ENCODE data around the gene CADPS2.

Gene CADPS2

DNA sequence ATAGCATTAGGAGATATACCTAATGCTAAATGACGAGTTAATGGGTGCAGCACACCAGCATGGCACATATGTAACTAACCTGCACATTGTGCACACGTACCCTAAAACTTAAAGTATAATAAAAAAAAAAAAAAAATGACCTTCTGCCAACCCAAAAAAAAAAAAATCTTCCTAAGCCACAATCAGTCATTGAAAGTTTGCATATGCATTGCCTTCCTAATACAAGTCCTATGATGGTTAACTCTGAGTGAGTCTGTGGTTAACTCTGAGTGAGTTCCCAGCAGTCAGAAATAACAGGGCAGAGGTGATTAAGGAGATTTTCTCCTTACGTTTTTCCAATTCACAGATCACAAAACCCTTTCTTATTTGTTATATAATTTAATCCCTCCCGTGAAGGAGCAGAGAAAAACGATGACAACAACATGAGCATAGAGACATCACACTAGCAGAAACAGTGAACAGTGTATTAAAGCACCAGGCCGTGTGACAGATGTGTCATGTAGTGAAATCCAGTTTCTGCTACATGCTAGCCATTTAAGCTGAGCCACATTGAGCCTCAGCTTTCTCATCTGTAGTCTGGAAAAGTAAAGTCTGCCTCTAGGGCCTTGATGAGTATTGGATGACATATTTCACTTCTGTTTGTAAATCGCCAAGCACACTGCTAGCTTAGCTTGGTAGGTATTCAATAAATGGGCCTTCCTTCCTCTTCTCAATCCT is 176.2 kb downstream of the CADPS2 start:
- Histone ChIP-seq H3K18ac (ENCODE audit: low read depth in 1 of 2, low read length in 2 of 2) (no peak overlapping the region), H3K4me2 (ENCODE audit: low read length, poor library complexity, severe bottlenecking) (no peak overlapping the region), H2BK5ac (ENCODE audit: low read depth, low read length, poor library complexity, severe bottlenecking) (no peak overlapping the region), H3K79me1 (replicated peaks; ENCODE audit: low read length, poor library complexity, severe bottlenecking) (no peaks in the 10 kb centered on the region), H2BK12ac (ENCODE audit: low read length in 2 of 2) (no peak overlapping the region), H3K4me1 (ENCODE audit: control insufficient read depth, insufficient read depth, low read depth, low read length) (no peaks in the 10 kb centered on the region), H3K27me3 (ENCODE audit: control insufficient read depth in 1 of 2, insufficient read depth in 1 of 2, low read length in 2 of 2) (no peaks in the 10 kb centered on the region), H2BK120ac (ENCODE audit: low read depth, low read length) (no peak overlapping the region), H3K27ac (ENCODE audit: low read length, poor library complexity, severe bottlenecking) (no peak overlapping the region), H3K14ac (ENCODE audit: low read length in 2 of 2) (no peak overlapping the region), H3K4ac (ENCODE audit: low read depth in 1 of 2, low read length in 2 of 2) (no peak overlapping the region), H4K91ac (ENCODE audit: low read length) (no peak overlapping the region), H3K9me3 (ENCODE audit: control insufficient read depth, low read length) (no peaks in the 10 kb centered on the region), H2AK5ac (ENCODE audit: low read length, severe bottlenecking) (no peak overlapping the region), H2BK15ac (ENCODE audit: low read depth, poor library complexity, severe bottlenecking) (no peak overlapping the region), H3K23ac (ENCODE audit: low read length in 2 of 2) (no peak overlapping the region), H2AFZ (ENCODE audit: low read depth, low read length) (no peak overlapping the region), H3K9ac (ENCODE audit: low read length) (no peak overlapping the region), H3K36me3 (ENCODE audit: control insufficient read depth in 1 of 2, insufficient read depth in 2 of 2, low read depth in 1 of 2, low read length in 2 of 2) (no peaks in the 10 kb centered on the region), H4K8ac (ENCODE audit: low read length) (no peak overlapping the region), H3K4me3 (ENCODE audit: insufficient read depth in 1 of 2, low read depth in 1 of 2, low read length in 2 of 2) (no peak overlapping the region)
- 74% methylated on average over 6 of the region's 7 CpGs for WGBS
- DNase-seq = no peak

GRCh38 chr7:122706836-122707235 is 179.4 kb downstream of the CADPS2 start:
- Histone ChIP-seq H3K23ac (ENCODE audit: low read length in 2 of 2) (no peak overlapping the region), H3K18ac (ENCODE audit: low read depth in 1 of 2, low read length in 2 of 2) (no peak overlapping the region), H3K27ac (ENCODE audit: low read length, poor library complexity, severe bottlenecking) (no peak overlapping the region), H3K4me2 (ENCODE audit: low read length, poor library complexity, severe bottlenecking) (no peak overlapping the region), H2AK5ac (ENCODE audit: low read length, severe bottlenecking) (no peak overlapping the region), H3K4ac (ENCODE audit: low read depth in 1 of 2, low read length in 2 of 2) (no peak overlapping the region), H3K27me3 (ENCODE audit: control insufficient read depth in 1 of 2, insufficient read depth in 1 of 2, low read length in 2 of 2) (no peaks in the 10 kb centered on the region), H3K4me3 (ENCODE audit: insufficient read depth in 1 of 2, low read depth in 1 of 2, low read length in 2 of 2) (no peak overlapping the region), H3K9ac (ENCODE audit: low read length) (no peak overlapping the region), H4K91ac (ENCODE audit: low read length) (no peak overlapping the region), H3K9me3 (ENCODE audit: control insufficient read depth, low read length) (no peaks in the 10 kb centered on the region), H2BK5ac (ENCODE audit: low read depth, low read length, poor library complexity, severe bottlenecking) (no peak overlapping the region), H2BK15ac (ENCODE audit: low read depth, poor library complexity, severe bottlenecking) (no peak overlapping the region), H3K36me3 (ENCODE audit: control insufficient read depth in 1 of 2, insufficient read depth in 2 of 2, low read depth in 1 of 2, low read length in 2 of 2) (no peaks in the 10 kb centered on the region), H3K4me1 (ENCODE audit: control insufficient read depth, insufficient read depth, low read depth, low read length) (no peaks in the 10 kb centered on the region), H3K79me1 (replicated peaks; ENCODE audit: low read length, poor library complexity, severe bottlenecking) (no peaks in the 10 kb centered on the region), H4K8ac (ENCODE audit: low read length) (no peak overlapping the region), H2BK12ac (ENCODE audit: low read length in 2 of 2) (no peak overlapping the region), H2BK120ac (ENCODE audit: low read depth, low read length) (no peak overlapping the region), H2AFZ (ENCODE audit: low read depth, low read length) (no peak overlapping the region), H3K14ac (ENCODE audit: low read length in 2 of 2) (no peak overlapping the region)
- 100% methylated on average over 1 of the region's 2 CpGs for WGBS
- DNase-seq = no peak

- no peak within 1 kb of the TSS for H3K14ac ChIP-seq (ENCODE audit: low read length in 2 of 2)
- H3K79me1 ChIP-seq (replicated peaks; ENCODE audit: low read length, poor library complexity, severe bottlenecking) = no peaks in the 10 kb centered on the region
- no peak within 1 kb of the TSS for H2BK5ac ChIP-seq (ENCODE audit: low read depth, low read length, poor library complexity, severe bottlenecking)
- no peaks in the 10 kb centered on the region for H3K36me3 ChIP-seq (ENCODE audit: control insufficient read depth in 1 of 2, insufficient read depth in 2 of 2, low read depth in 1 of 2, low read length in 2 of 2)
- H3K23ac ChIP-seq (ENCODE audit: low read length in 2 of 2) = no peak within 1 kb of the TSS
- no peak within 1 kb of the TSS for H2BK120ac ChIP-seq (ENCODE audit: low read depth, low read length)
- no peak within 1 kb of the TSS for H2AFZ ChIP-seq (ENCODE audit: low read depth, low read length)
- H3K4me1 ChIP-seq (ENCODE audit: control insufficient read depth, insufficient read depth, low read depth, low read length) = no peaks in the 10 kb centered on the region
- H4K8ac ChIP-seq (ENCODE audit: low read length) = no peak within 1 kb of the TSS
- no peak within 1 kb of the TSS for H4K91ac ChIP-seq (ENCODE audit: low read length)
- no peak within 1 kb of the TSS for H2AK5ac ChIP-seq (ENCODE audit: low read length, severe bottlenecking)
- no peak within 1 kb of the TSS for H2BK12ac ChIP-seq (ENCODE audit: low read length in 2 of 2)
- no peaks in the 10 kb centered on the region for H3K9me3 ChIP-seq (ENCODE audit: control insufficient read depth, low read length)
- no peaks in the 10 kb centered on the region for H3K27me3 ChIP-seq (ENCODE audit: control insufficient read depth in 1 of 2, insufficient read depth in 1 of 2, low read length in 2 of 2)
- no peak within 1 kb of the TSS for H3K4me3 ChIP-seq (ENCODE audit: insufficient read depth in 1 of 2, low read depth in 1 of 2, low read length in 2 of 2)
- no CpG with 5 or more reads among the region's 1 CpG for WGBS
- no peak for DNase-seq
- no peak within 1 kb of the TSS for H2BK15ac ChIP-seq (ENCODE audit: low read depth, poor library complexity, severe bottlenecking)
- no peak within 1 kb of the TSS for H3K27ac ChIP-seq (ENCODE audit: low read length, poor library complexity, severe bottlenecking)
- H3K4me2 ChIP-seq (ENCODE audit: low read length, poor library complexity, severe bottlenecking) = no peak within 1 kb of the TSS
- no peak within 1 kb of the TSS for H3K18ac ChIP-seq (ENCODE audit: low read depth in 1 of 2, low read length in 2 of 2)
- no peak within 1 kb of the TSS for H3K4ac ChIP-seq (ENCODE audit: low read depth in 1 of 2, low read length in 2 of 2)
- H3K9ac ChIP-seq (ENCODE audit: low read length) = no peak within 1 kb of the TSS
These were observed 183.3 kb downstream of the CADPS2 start, which contains the start of gene RNF148 for GRCh38 chr7:122702872-122703510. Gene RNF148 (minus strand): TSS chr7:122702922. CDS start chr7:122702750, 172 bp downstream.

DNA sequence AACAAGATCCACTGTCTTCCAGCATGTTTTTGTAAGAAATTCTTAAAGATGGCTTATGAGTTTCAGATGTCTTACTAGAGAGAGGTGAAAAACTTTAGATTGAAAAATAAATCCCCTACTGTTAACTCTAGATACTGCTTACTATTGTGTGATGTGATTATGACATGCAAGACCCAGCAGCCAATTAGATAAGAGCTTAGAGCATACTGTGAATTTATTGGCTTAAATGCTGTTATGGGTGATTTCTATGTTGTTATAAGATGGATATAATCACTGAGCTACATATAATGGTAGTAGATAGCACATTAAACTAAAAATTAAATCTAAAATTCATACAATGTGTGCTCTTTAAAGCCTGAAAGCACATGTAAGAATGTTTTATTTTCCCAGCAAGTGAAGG is 187.2 kb downstream of the CADPS2 start, which contains the start of gene RNF133:
TSS of gene RNF133 (minus strand) at position 101 of the 400 bp plus-strand sequence. CDS start 199 bp downstream, outside the sequence.
- Histone ChIP-seq H4K8ac (ENCODE audit: low read length) (no peak within 1 kb of the TSS), H2AK5ac (ENCODE audit: low read length, severe bottlenecking) (no peak within 1 kb of the TSS), H2AFZ (ENCODE audit: low read depth, low read length) (no peak within 1 kb of the TSS), H3K27ac (ENCODE audit: low read length, poor library complexity, severe bottlenecking) (no peak within 1 kb of the TSS), H3K14ac (ENCODE audit: low read length in 2 of 2) (no peak within 1 kb of the TSS), H3K36me3 (ENCODE audit: control insufficient read depth in 1 of 2, insufficient read depth in 2 of 2, low read depth in 1 of 2, low read length in 2 of 2) (no peaks in the 10 kb centered on the region), H3K27me3 (ENCODE audit: control insufficient read depth in 1 of 2, insufficient read depth in 1 of 2, low read length in 2 of 2) (no peaks in the 10 kb centered on the region), H3K9me3 (ENCODE audit: control insufficient read depth, low read length) (no peaks in the 10 kb centered on the region), H3K23ac (ENCODE audit: low read length in 2 of 2) (no peak within 1 kb of the TSS), H2BK5ac (ENCODE audit: low read depth, low read length, poor library complexity, severe bottlenecking) (no peak within 1 kb of the TSS), H3K18ac (ENCODE audit: low read depth in 1 of 2, low read length in 2 of 2) (no peak within 1 kb of the TSS), H2BK15ac (ENCODE audit: low read depth, poor library complexity, severe bottlenecking) (no peak within 1 kb of the TSS), H3K79me1 (replicated peaks; ENCODE audit: low read length, poor library complexity, severe bottlenecking) (no peaks in the 10 kb centered on the region), H3K4me2 (ENCODE audit: low read length, poor library complexity, severe bottlenecking) (no peak within 1 kb of the TSS), H4K91ac (ENCODE audit: low read length) (no peak within 1 kb of the TSS), H3K4ac (ENCODE audit: low read depth in 1 of 2, low read length in 2 of 2) (no peak within 1 kb of the TSS), H3K4me1 (ENCODE audit: control insufficient read depth, insufficient read depth, low read depth, low read length) (no peaks in the 10 kb centered on the region), H2BK12ac (ENCODE audit: low read length in 2 of 2) (no peak within 1 kb of the TSS), H3K4me3 (ENCODE audit: insufficient read depth in 1 of 2, low read depth in 1 of 2, low read length in 2 of 2) (no peak within 1 kb of the TSS), H2BK120ac (ENCODE audit: low read depth, low read length) (no peak within 1 kb of the TSS), H3K9ac (ENCODE audit: low read length) (no peak within 1 kb of the TSS)
- no peak for DNase-seq

All from mesenchymal stem cell (in vitro differentiated cells and primary cell).